Measurements from ENCODE around the gene ADGRB3. TPM values are rescaled to one million over a fixed set of nuclear protein-coding genes. Genes with fewer than 3 reads are reported as not detected.

ADGRB3 gene
- total and polyA plus RNA-seq, 8 donors, result 0.04 to 0.34 (median 0.21) TPM

GRCh38 chr6:68711386-68712000, 76.4 kb downstream of the ADGRB3 start:
- no peaks in the 10 kb centered on the region for H3K9me3 ChIP-seq
- intact Hi-C loops (cut with DNase I), result no loop called here
- DNase-seq, result no peak
- H3K4me1 ChIP-seq, result no peaks in the 10 kb centered on the region
- H3K27me3 ChIP-seq, result peaks cover 0 to 4% (median 0%) of the 10 kb centered on the region in 4 donors
- ATAC-seq, result no peak
- TF ChIP-seq CTCF (IDR thresholded peaks at IDR 0.05), result no peak
- no peak overlapping the region for H3K4me3 ChIP-seq
- H3K27ac ChIP-seq, result no peak overlapping the region
- no peak for FAIRE-seq
- H3K36me3 ChIP-seq, result no peaks in the 10 kb centered on the region
- 39 to 46% methylated on average over 2 of the region's 2 CpGs for WGBS, 2 donors

GRCh38 chr6:68716620-68717019, 81.5 kb downstream of the ADGRB3 start:
- DNase-seq (no peak), ATAC-seq (no peak), FAIRE-seq (no peak)
- Histone ChIP-seq H3K9me3 (no peaks in the 10 kb centered on the region), H3K36me3 (no peaks in the 10 kb centered on the region), H3K27ac (no peak overlapping the region), H3K4me3 (no peak overlapping the region), H3K27me3 (peaks cover 0 to 4% (median 0%) of the 10 kb centered on the region in 4 donors), H3K4me1 (no peaks in the 10 kb centered on the region)
- intact Hi-C loops (cut with DNase I), result no loop called here
- WGBS, 2 donors, result 86 to 92% methylated on average over 2 of the region's 2 CpGs
- TF ChIP-seq CTCF (IDR thresholded peaks at IDR 0.05), result no peak

- no peak for DNase-seq
- Histone ChIP-seq H3K27me3 (peaks cover 0 to 4% (median 0%) of the 10 kb centered on the region in 4 donors), H3K9me3 (no peaks in the 10 kb centered on the region), H3K36me3 (no peaks in the 10 kb centered on the region), H3K4me3 (no peak overlapping the region), H3K27ac (no peak overlapping the region), H3K4me1 (no peaks in the 10 kb centered on the region)
- no peak for TF ChIP-seq CTCF (IDR thresholded peaks at IDR 0.05)
- no peak for ATAC-seq
- FAIRE-seq, result no peak
- 57 to 60% methylated on average over 5 of the region's 5 CpGs for WGBS, 2 donors
- intact Hi-C loops (cut with DNase I), result no loop called here
Measured at GRCh38 chr6:68718385-68719073, 83.4 kb downstream of the ADGRB3 start.

GRCh38 chr6:68719761-68720160, 84.7 kb downstream of the ADGRB3 start:
- no peak for DNase-seq
- no peak for TF ChIP-seq CTCF (IDR thresholded peaks at IDR 0.05)
- ATAC-seq, result no peak
- H3K27ac ChIP-seq, result no peak overlapping the region
- H3K9me3 ChIP-seq, result no peaks in the 10 kb centered on the region
- H3K4me1 ChIP-seq, result no peaks in the 10 kb centered on the region
- FAIRE-seq, result no peak
- intact Hi-C loops (cut with DNase I), result no loop called here
- H3K4me3 ChIP-seq, result no peak overlapping the region
- no peaks in the 10 kb centered on the region for H3K36me3 ChIP-seq
- H3K27me3 ChIP-seq, result no peaks in the 10 kb centered on the region
- WGBS, 2 donors, result 58 to 70% methylated on average over 2 of the region's 2 CpGs

- Histone ChIP-seq H3K4me1 (no peaks in the 10 kb centered on the region), H3K27ac (no peak overlapping the region), H3K36me3 (no peaks in the 10 kb centered on the region), H3K27me3 (no peaks in the 10 kb centered on the region), H3K9me3 (no peaks in the 10 kb centered on the region), H3K4me3 (no peak overlapping the region)
- ATAC-seq (no peak), DNase-seq (no peak), FAIRE-seq (no peak)
- TF ChIP-seq CTCF (IDR thresholded peaks at IDR 0.05), result no peak
- 69 to 82% methylated on average over 2 of the region's 2 CpGs for WGBS, 2 donors
- intact Hi-C loops (cut with DNase I), result no loop called here
Measured at GRCh38 chr6:68722891-68723527, 87.9 kb downstream of the ADGRB3 start.

Measured in pancreas (tissue), 10 donors.